Mononuclear cell (primary cell): ENCODE measurements around the gene VWF. TPM values are rescaled to one million over a fixed set of nuclear protein-coding genes. Genes with fewer than 3 reads are reported as not detected.

Experiments
- H3K27me3 ChIP-seq: 2 replicates; pipeline ENCODE4 v1.6.0; 2011; ENCODE audit warnings: low read length, control low read depth; ENCODE audit not compliant: insufficient read depth
- H3K4me1 ChIP-seq: 2 replicates; pipeline ENCODE4 v1.5.1; 2011; ENCODE audit warnings: mild to moderate bottlenecking, low read length, control low read depth; ENCODE audit not compliant: insufficient read depth
- H3K4me3 ChIP-seq: 2 replicates; pipeline ENCODE4 v1.5.1; 2011; ENCODE audit warnings: mild to moderate bottlenecking, low read length, moderate library complexity
- H3K9me3 ChIP-seq: 2 replicates; pipeline ENCODE4 v1.5.1; 2011; ENCODE audit warnings: low read depth, mild to moderate bottlenecking, control low read depth, low read length
- total RNA-seq: library from RNA; depleted of rRNA; stranded (reverse); fragments of >200 nt; gene quantifications from one replicate; pipeline ENCODE4 v1.2.3, GENCODE V29; 2012

VWF gene
- total RNA-seq, 1 donor, result 0.63 TPM

- Histone ChIP-seq H3K4me1 (no peaks in the 10 kb centered on the region), H3K4me3 (no peak overlapping the region), H3K9me3 (no peaks in the 10 kb centered on the region), H3K27me3 (peaks cover 34% of the 10 kb centered on the region)
Measured at GRCh38 chr12:5948696-5949095, 175.8 kb downstream of the VWF start.

GRCh38 chr12:5947006-5947405 is 177.5 kb downstream of the VWF start:
- Histone ChIP-seq H3K4me1 (no peaks in the 10 kb centered on the region), H3K4me3 (no peak overlapping the region), H3K27me3 (peaks cover 43% of the 10 kb centered on the region), H3K9me3 (no peaks in the 10 kb centered on the region)

GRCh38 chr12:5946388-5946787 is 178.1 kb downstream of the VWF start:
- Histone ChIP-seq H3K27me3 (peaks cover 43% of the 10 kb centered on the region), H3K4me1 (no peaks in the 10 kb centered on the region), H3K9me3 (no peaks in the 10 kb centered on the region), H3K4me3 (no peak overlapping the region)

- no peaks in the 10 kb centered on the region for H3K9me3 ChIP-seq
- H3K4me3 ChIP-seq, result no peak within 1 kb of the TSS
- peaks cover 43% of the 10 kb centered on the region for H3K27me3 ChIP-seq
- no peaks in the 10 kb centered on the region for H3K4me1 ChIP-seq
Measured at GRCh38 chr12:5945071-5946008, 179.1 kb downstream of the VWF start, which contains the start of gene ANO2. ANO2 (minus strand) TSS chr12:5945259; CDS start chr12:5945217, 42 bp downstream.

- no peaks in the 10 kb centered on the region for H3K9me3 ChIP-seq
- peaks cover 48% of the 10 kb centered on the region for H3K27me3 ChIP-seq
- H3K4me1 ChIP-seq, result no peaks in the 10 kb centered on the region
- H3K4me3 ChIP-seq, result no peak overlapping the region
Measured at GRCh38 chr12:5944688-5945070, 179.8 kb downstream of the VWF start.

GRCh38 chr12:5944053-5944452 is 180.4 kb downstream of the VWF start:
- H3K4me3 ChIP-seq, result no peak overlapping the region
- H3K27me3 ChIP-seq, result peaks cover 51% of the 10 kb centered on the region
- H3K4me1 ChIP-seq, result no peaks in the 10 kb centered on the region
- no peaks in the 10 kb centered on the region for H3K9me3 ChIP-seq

GRCh38 chr12:5941907-5942306 is 182.6 kb downstream of the VWF start:
- H3K9me3 ChIP-seq, result no peaks in the 10 kb centered on the region
- peaks cover 46% of the 10 kb centered on the region for H3K27me3 ChIP-seq
- no peak overlapping the region for H3K4me3 ChIP-seq
- H3K4me1 ChIP-seq, result no peaks in the 10 kb centered on the region

- H3K27me3 ChIP-seq, result no peaks in the 10 kb centered on the region
- no peak overlapping the region for H3K4me3 ChIP-seq
- no peaks in the 10 kb centered on the region for H3K9me3 ChIP-seq
- H3K4me1 ChIP-seq, result no peaks in the 10 kb centered on the region
Measured at GRCh38 chr12:5927732-5928516, 196.5 kb downstream of the VWF start.

GRCh38 chr12:5925646-5926045 is 198.8 kb downstream of the VWF start:
- Histone ChIP-seq H3K4me3 (no peak overlapping the region), H3K4me1 (no peaks in the 10 kb centered on the region), H3K27me3 (no peaks in the 10 kb centered on the region), H3K9me3 (no peaks in the 10 kb centered on the region)

- no peaks in the 10 kb centered on the region for H3K9me3 ChIP-seq
- no peaks in the 10 kb centered on the region for H3K27me3 ChIP-seq
- no peaks in the 10 kb centered on the region for H3K4me1 ChIP-seq
- H3K4me3 ChIP-seq, result no peak overlapping the region
Measured at GRCh38 chr12:5924342-5924741, 200.1 kb downstream of the VWF start.

GRCh38 chr12:5923751-5924150 is 200.7 kb downstream of the VWF start:
- Histone ChIP-seq H3K9me3 (no peaks in the 10 kb centered on the region), H3K4me1 (no peaks in the 10 kb centered on the region), H3K27me3 (no peaks in the 10 kb centered on the region), H3K4me3 (no peak overlapping the region)

- H3K9me3 ChIP-seq, result no peaks in the 10 kb centered on the region
- H3K4me1 ChIP-seq, result no peaks in the 10 kb centered on the region
- no peaks in the 10 kb centered on the region for H3K27me3 ChIP-seq
- H3K4me3 ChIP-seq, result no peak overlapping the region
Measured at GRCh38 chr12:5923043-5923605, 201.3 kb downstream of the VWF start.

GRCh38 chr12:5921966-5922899 is 202.2 kb downstream of the VWF start:
- H3K4me1 ChIP-seq, result no peaks in the 10 kb centered on the region
- no peaks in the 10 kb centered on the region for H3K27me3 ChIP-seq
- H3K4me3 ChIP-seq, result no peak overlapping the region
- no peaks in the 10 kb centered on the region for H3K9me3 ChIP-seq
